Measurements from ENCODE around the gene FLVCR2. TPM values are rescaled to one million over a fixed set of nuclear protein-coding genes. Genes with fewer than 3 reads are reported as not detected.

Gene FLVCR2
- total and polyA plus RNA-seq, 2 of the 13 experiments (the other 11 are each of a cell fraction or from before 2014, with no cell fraction given) = 9.9 to 10.5 TPM

DNA sequence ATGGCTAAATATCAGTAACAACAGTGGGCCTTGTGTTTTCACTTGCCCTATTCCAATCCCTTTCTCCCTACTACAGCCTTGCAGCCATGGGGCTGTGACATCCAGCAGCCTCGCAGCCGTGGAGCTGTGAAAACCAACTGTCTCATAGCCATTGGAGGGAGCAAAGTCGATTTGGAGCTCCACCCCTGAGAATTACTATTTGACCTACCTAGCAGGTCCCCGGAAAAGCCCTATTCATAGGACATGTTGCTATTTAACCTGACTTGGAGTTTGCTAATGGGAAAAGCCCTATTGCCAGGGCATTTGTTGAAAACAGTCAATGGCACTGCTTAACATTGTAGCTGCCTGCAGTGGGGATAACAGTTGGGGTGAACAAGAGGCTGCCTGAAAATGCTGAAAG is 49.0 kb downstream of the FLVCR2 start (continued):
- TF ChIP-seq, protein P1, sequence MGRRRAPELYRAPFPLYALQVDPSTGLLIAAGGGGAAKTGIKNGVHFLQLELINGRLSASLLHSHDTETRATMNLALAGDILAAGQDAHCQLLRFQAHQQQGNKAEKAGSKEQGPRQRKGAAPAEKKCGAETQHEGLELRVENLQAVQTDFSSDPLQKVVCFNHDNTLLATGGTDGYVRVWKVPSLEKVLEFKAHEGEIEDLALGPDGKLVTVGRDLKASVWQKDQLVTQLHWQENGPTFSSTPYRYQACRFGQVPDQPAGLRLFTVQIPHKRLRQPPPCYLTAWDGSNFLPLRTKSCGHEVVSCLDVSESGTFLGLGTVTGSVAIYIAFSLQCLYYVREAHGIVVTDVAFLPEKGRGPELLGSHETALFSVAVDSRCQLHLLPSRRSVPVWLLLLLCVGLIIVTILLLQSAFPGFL (CRISPR knock-in tag; IDR thresholded peaks at IDR 0.05) = no peak
- TF ChIP-seq, protein P2, sequence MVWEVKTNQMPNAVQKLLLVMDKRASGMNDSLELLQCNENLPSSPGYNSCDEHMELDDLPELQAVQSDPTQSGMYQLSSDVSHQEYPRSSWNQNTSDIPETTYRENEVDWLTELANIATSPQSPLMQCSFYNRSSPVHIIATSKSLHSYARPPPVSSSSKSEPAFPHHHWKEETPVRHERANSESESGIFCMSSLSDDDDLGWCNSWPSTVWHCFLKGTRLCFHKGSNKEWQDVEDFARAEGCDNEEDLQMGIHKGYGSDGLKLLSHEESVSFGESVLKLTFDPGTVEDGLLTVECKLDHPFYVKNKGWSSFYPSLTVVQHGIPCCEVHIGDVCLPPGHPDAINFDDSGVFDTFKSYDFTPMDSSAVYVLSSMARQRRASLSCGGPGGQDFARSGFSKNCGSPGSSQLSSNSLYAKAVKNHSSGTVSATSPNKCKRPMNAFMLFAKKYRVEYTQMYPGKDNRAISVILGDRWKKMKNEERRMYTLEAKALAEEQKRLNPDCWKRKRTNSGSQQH (CRISPR knock-in tag; IDR thresholded peaks at IDR 0.05; ENCODE audit: low read depth) = no peak
- TF ChIP-seq ZNF501 (CRISPR knock-in tag; IDR thresholded peaks at IDR 0.05) (peak; percentile 30; the same call in 1 of the 2 replicates), NCOR1 (IDR thresholded peaks at IDR 0.05; ENCODE audit: borderline replicate concordance, low read length) (no peak), ATF1 (CRISPR knock-in tag; IDR thresholded peaks at IDR 0.05) (no peak), KMT2A (CRISPR knock-in tag; IDR thresholded peaks at IDR 0.05) (0 out of 2 replicates have a peak, but pooled peaks have one; percentile 15), ZNF496 (CRISPR knock-in tag; IDR thresholded peaks at IDR 0.05; ENCODE audit: insufficient replicate concordance) (no peak), DBP (CRISPR knock-in tag; IDR thresholded peaks at IDR 0.05; ENCODE audit: not compliant biosample characterization) (no peak), NFYB (CRISPR knock-in tag; IDR thresholded peaks at IDR 0.05) (no peak), SP5 (CRISPR knock-in tag; IDR thresholded peaks at IDR 0.05; ENCODE audit: borderline replicate concordance, low read depth) (peak; percentile 81), GMEB1 (CRISPR knock-in tag; IDR thresholded peaks at IDR 0.05; ENCODE audit: borderline replicate concordance) (no peak), ZNF253 (CRISPR knock-in tag; IDR thresholded peaks at IDR 0.05; ENCODE audit: borderline replicate concordance) (no peak), MAFK (conservative IDR thresholded peaks at IDR 0.05 in 1 of 2, IDR thresholded peaks at IDR 0.05 in 1 of 2; ENCODE audit: low read length in 2 of 2) (no peak), SCMH1 (CRISPR knock-in tag; IDR thresholded peaks at IDR 0.05; ENCODE audit: borderline replicate concordance) (no peak), ZNF605 (CRISPR knock-in tag; IDR thresholded peaks at IDR 0.05) (no peak), JUNB (CRISPR knock-in tag; IDR thresholded peaks at IDR 0.05; ENCODE audit: borderline replicate concordance) (no peak), KLF6 (CRISPR knock-in tag; IDR thresholded peaks at IDR 0.05) (no peak), SOX5 (CRISPR knock-in tag; IDR thresholded peaks at IDR 0.05; ENCODE audit: borderline replicate concordance) (0 out of 2 replicates have a peak, but pooled peaks have one; percentile 24), ZBTB42 (CRISPR knock-in tag; IDR thresholded peaks at IDR 0.05) (no peak), SNAPC5 (CRISPR knock-in tag; IDR thresholded peaks at IDR 0.05; ENCODE audit: borderline replicate concordance) (no peak), ZNF446 (CRISPR knock-in tag; IDR thresholded peaks at IDR 0.05) (no peak), HDAC6 (IDR thresholded peaks at IDR 0.05; ENCODE audit: low read depth, low read length) (no peak), ZBTB7A (CRISPR knock-in tag; IDR thresholded peaks at IDR 0.05) (no peak), ZNF720 (CRISPR knock-in tag; IDR thresholded peaks at IDR 0.05) (no peak), MBNL3 (CRISPR knock-in tag; conservative IDR thresholded peaks at IDR 0.05) (no peak)
- TF ChIP-seq, protein P3, sequence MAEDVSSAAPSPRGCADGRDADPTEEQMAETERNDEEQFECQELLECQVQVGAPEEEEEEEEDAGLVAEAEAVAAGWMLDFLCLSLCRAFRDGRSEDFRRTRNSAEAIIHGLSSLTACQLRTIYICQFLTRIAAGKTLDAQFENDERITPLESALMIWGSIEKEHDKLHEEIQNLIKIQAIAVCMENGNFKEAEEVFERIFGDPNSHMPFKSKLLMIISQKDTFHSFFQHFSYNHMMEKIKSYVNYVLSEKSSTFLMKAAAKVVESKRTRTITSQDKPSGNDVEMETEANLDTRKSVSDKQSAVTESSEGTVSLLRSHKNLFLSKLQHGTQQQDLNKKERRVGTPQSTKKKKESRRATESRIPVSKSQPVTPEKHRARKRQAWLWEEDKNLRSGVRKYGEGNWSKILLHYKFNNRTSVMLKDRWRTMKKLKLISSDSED (CRISPR knock-in tag; IDR thresholded peaks at IDR 0.05) = no peak

All from HepG2 (cell line).